Endothelial cell of umbilical vein (primary cell): Measurements from ENCODE around the gene NFIA.

Source experiments
- CTCF ChIP-seq, 2 donors: IDR thresholded peaks; 1 replicate in 1 of 2; 2 replicates in 1 of 2; pipeline ENCODE4 v1.5.1; 2011; ENCODE audit warnings: low read length in 2 of 2, mild to moderate bottlenecking in 2 of 2, moderate library complexity in 2 of 2, control low read depth in 1 of 2, inconsistent platforms in 1 of 2, low read depth in 1 of 2; ENCODE audit not compliant: insufficient read depth in 1 of 2; ENCODE audit errors: extremely low read depth in 1 of 2
- EZH2 ChIP-seq: IDR thresholded peaks from 2 replicates; pipeline ENCODE4 v1.6.1; 2012; ENCODE audit warnings: borderline replicate concordance, low read depth, mild to moderate bottlenecking, moderate library complexity, low read length, inconsistent platforms; ENCODE audit not compliant: severe bottlenecking
- FOS ChIP-seq: IDR thresholded peaks from 2 replicates; pipeline ENCODE4 v1.6.1; 2011; ENCODE audit warnings: mild to moderate bottlenecking, low read length, moderate library complexity, borderline replicate concordance; ENCODE audit not compliant: insufficient read depth
- POLR2A ChIP-seq: IDR thresholded peaks from 2 replicates; pipeline ENCODE4 v1.6.1; 2012; ENCODE audit warnings: low read depth, mild to moderate bottlenecking, control low read depth, low read length

- TF ChIP-seq EZH2 (no peak), FOS (no peak), CTCF (IDR thresholded peaks at IDR 0.05; ENCODE audit: extremely low read depth in 1 of 2, insufficient read depth in 1 of 2, low read depth in 1 of 2, low read length in 2 of 2) (no peak), POLR2A (no peak)
Measured at GRCh38 chr1:61487801-61488200, 405.4 kb downstream of the NFIA start.
